ENCODE data around the gene GFI1. TPM values are rescaled to one million over a fixed set of nuclear protein-coding genes. Genes with fewer than 3 reads are reported as not detected.
"Not testable (repeated sequence)": the region's sequence is repeated elsewhere in the genome, so short reads cannot be mapped to it uniquely, and the experiment has no call there.

Gene GFI1
- polyA plus RNA-seq, 3 donors, result 0.25 to 0.40 (median 0.26) TPM

GRCh38 chr1:92439291-92439690 lies 47.4 kb downstream of the GFI1 start:
- no peak for DNase-seq (ENCODE audit: extremely low read depth in 1 of 11, low read depth in 9 of 11, low spot score in 4 of 11)

- not testable (repeated sequence) for DNase-seq (ENCODE audit: extremely low read depth in 1 of 11, low read depth in 9 of 11, low spot score in 4 of 11)
Measured at GRCh38 chr1:92434572-92434971, 52.2 kb downstream of the GFI1 start.

DNA sequence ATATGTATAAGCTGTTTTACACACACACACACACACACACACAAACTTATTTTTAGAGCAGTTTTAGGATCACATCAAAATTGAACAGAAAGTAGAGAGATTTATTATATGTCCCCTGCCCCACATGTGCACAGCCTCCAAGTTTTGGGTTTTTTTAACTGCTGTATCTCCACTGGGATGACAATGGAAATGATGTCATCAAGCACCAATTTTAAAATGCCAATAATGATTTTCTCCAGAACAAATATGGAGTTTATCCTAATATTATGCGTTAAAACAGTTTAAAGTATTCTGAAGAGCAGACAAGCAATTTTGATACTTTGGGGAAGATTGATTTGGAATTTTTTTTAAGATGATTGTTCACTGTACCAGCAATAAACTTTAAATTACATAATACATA lies 56.7 kb downstream of the GFI1 start:
- DNase-seq (ENCODE audit: extremely low read depth in 1 of 11, low read depth in 9 of 11, low spot score in 4 of 11), result no peak

GRCh38 chr1:92425617-92426016 lies 61.1 kb downstream of the GFI1 start:
- no peak for DNase-seq (ENCODE audit: extremely low read depth in 1 of 11, low read depth in 9 of 11, low spot score in 4 of 11)

Other genes with a start within 250 kb of the GFI1 start
- gene GLMN, start 187.9 kb downstream of the GFI1 start, polyA plus RNA-seq (ENCODE audit: insufficient read length in 3 of 3), result 10 to 100 TPM; 18.8 to 26.4 (median 26.1) TPM
- 10 to 100 TPM; 28.5 to 35.4 (median 29.4) TPM for gene RPAP2, start 187.9 kb downstream of the GFI1 start, polyA plus RNA-seq (ENCODE audit: insufficient read length in 3 of 3)